ENCODE data around the gene CCDC106. TPM values are rescaled to one million over a fixed set of nuclear protein-coding genes. Genes with fewer than 3 reads are reported as not detected.

The CCDC106 gene
- polyA plus RNA-seq, 1 donor (not counting 4 experiments of a cell fraction or from before 2014, with no cell fraction given), result 3.1 TPM

GRCh38 chr19:55673889-55674288, 25.9 kb downstream of the CCDC106 start:
- Histone ChIP-seq H3K27ac (ENCODE audit: control insufficient read depth, insufficient read depth, low read length) (no peak overlapping the region), H4K20me1 (ENCODE audit: control insufficient read depth, extremely low read depth, insufficient read depth, low read length) (peaks cover 26% of the 10 kb centered on the region), H3K4me3 (ENCODE audit: control insufficient read depth in 2 of 3, extremely low read depth in 1 of 3, insufficient read depth in 2 of 3, low read depth in 1 of 3, low read length in 3 of 3) (no peak overlapping the region), H3K36me3 (ENCODE audit: control insufficient read depth in 2 of 2, extremely low read depth in 1 of 2, insufficient read depth in 2 of 2, low read length in 2 of 2) (peaks cover 27 to 31% of the 10 kb centered on the region in 2 experiments), H3K79me2 (ENCODE audit: control insufficient read depth, insufficient read depth, low read length) (peaks cover 85% of the 10 kb centered on the region), H3K27me3 (ENCODE audit: control insufficient read depth, extremely low read depth, insufficient read depth, low read length) (no peaks in the 10 kb centered on the region), H3K4me2 (ENCODE audit: control insufficient read depth, extremely low read depth, insufficient read depth, low read depth, low read length) (no peak overlapping the region), H2AFZ (ENCODE audit: control insufficient read depth, low read length) (no peak overlapping the region), H3K4me1 (ENCODE audit: control insufficient read depth, extremely low read depth, insufficient read depth, low read length) (peaks cover 19% of the 10 kb centered on the region), H3K9me1 (ENCODE audit: control insufficient read depth, extremely low read depth, insufficient read depth, low read length) (no peaks in the 10 kb centered on the region), H3K9ac (ENCODE audit: control insufficient read depth, extremely low read depth, insufficient read depth, low read length) (no peak overlapping the region), H3K9me3 (ENCODE audit: control insufficient read depth, low read depth, low read length) (no peaks in the 10 kb centered on the region)
- dilution Hi-C loops (cut with MboI; ENCODE audit: extremely low pct_ligation_motif_present, low sequenced_read_pairs), result no loop called here
- TF ChIP-seq EZH2 (IDR thresholded peaks at IDR 0.05; ENCODE audit: low read length) (no peak), CTCF (optimal IDR thresholded peaks at IDR 0.05 in 1 of 3, IDR thresholded peaks at IDR 0.05 in 1 of 3, conservative IDR thresholded peaks at IDR 0.05 in 1 of 3; ENCODE audit: extremely low read depth in 1 of 3, insufficient read depth in 2 of 3, low read length in 3 of 3) (no peak)
- DNase-seq (ENCODE audit: low read depth, low spot score) (no peak), FAIRE-seq (no peak)

GRCh38 chr19:55674459-55674840, 26.4 kb downstream of the CCDC106 start:
- FAIRE-seq, result no peak
- dilution Hi-C loops (cut with MboI; ENCODE audit: extremely low pct_ligation_motif_present, low sequenced_read_pairs), result no loop called here

More at GRCh38 chr19:55674459-55674840, 26.4 kb downstream of the CCDC106 start:
- Histone ChIP-seq H2AFZ (ENCODE audit: control insufficient read depth, low read length) (no peak overlapping the region), H3K27me3 (ENCODE audit: control insufficient read depth, extremely low read depth, insufficient read depth, low read length) (no peaks in the 10 kb centered on the region), H3K4me1 (ENCODE audit: control insufficient read depth, extremely low read depth, insufficient read depth, low read length) (peaks cover 24% of the 10 kb centered on the region), H3K79me2 (ENCODE audit: control insufficient read depth, insufficient read depth, low read length) (peaks cover 85% of the 10 kb centered on the region), H3K9me1 (ENCODE audit: control insufficient read depth, extremely low read depth, insufficient read depth, low read length) (no peaks in the 10 kb centered on the region), H3K9me3 (ENCODE audit: control insufficient read depth, low read depth, low read length) (no peaks in the 10 kb centered on the region), H3K4me3 (ENCODE audit: control insufficient read depth in 2 of 3, extremely low read depth in 1 of 3, insufficient read depth in 2 of 3, low read depth in 1 of 3, low read length in 3 of 3) (peak overlapping the region; percentile 34 to 89 (median 59)), H3K9ac (ENCODE audit: control insufficient read depth, extremely low read depth, insufficient read depth, low read length) (peak overlapping the region; percentile 94), H3K27ac (ENCODE audit: control insufficient read depth, insufficient read depth, low read length) (no peak overlapping the region), H4K20me1 (ENCODE audit: control insufficient read depth, extremely low read depth, insufficient read depth, low read length) (peaks cover 23% of the 10 kb centered on the region), H3K36me3 (ENCODE audit: control insufficient read depth in 2 of 2, extremely low read depth in 1 of 2, insufficient read depth in 2 of 2, low read length in 2 of 2) (peaks cover 29 to 31% of the 10 kb centered on the region in 2 experiments), H3K4me2 (ENCODE audit: control insufficient read depth, extremely low read depth, insufficient read depth, low read depth, low read length) (peak overlapping the region; percentile 67)
- DNase-seq (ENCODE audit: low read depth, low spot score), result no peak
- TF ChIP-seq EZH2 (IDR thresholded peaks at IDR 0.05; ENCODE audit: low read length) (no peak), CTCF (optimal IDR thresholded peaks at IDR 0.05 in 1 of 3, IDR thresholded peaks at IDR 0.05 in 1 of 3, conservative IDR thresholded peaks at IDR 0.05 in 1 of 3; ENCODE audit: extremely low read depth in 1 of 3, insufficient read depth in 2 of 3, low read length in 3 of 3) (no peak)

Measured in keratinocyte (primary cell).